Transverse colon (tissue), 4 donors: ENCODE results near the gene ARMH2. TPM values are rescaled to one million over a fixed set of nuclear protein-coding genes. Genes with fewer than 3 reads are reported as not detected.

Experiments used
- DNase-seq: peaks from one replicate; pipeline ENCODE4 v3.0.0-alpha.2; 2019
- H3K27ac ChIP-seq, 4 donors: fragments of 200-600 bp; sonication (generic); 2 replicates each; pipeline ENCODE4 v1.5.1; 2016 to 2018; ENCODE audit warnings: inconsistent platforms in 4 of 4
- H3K27me3 ChIP-seq: fragments of 200-600 bp; sonication (generic); 2 replicates; pipeline ENCODE4 v1.5.1; 2017; ENCODE audit warnings: inconsistent platforms
- H3K36me3 ChIP-seq, 4 donors: fragments of 200-600 bp; sonication (generic); 2 replicates each; pipeline ENCODE4 v1.5.1; 2017 to 2019; ENCODE audit warnings: inconsistent platforms in 4 of 4
- H3K4me1 ChIP-seq, 4 donors: fragments of 200-600 bp; sonication (generic); 2 replicates each; pipeline ENCODE4 v1.5.1; 2017 to 2020; ENCODE audit warnings: inconsistent platforms in 4 of 4
- H3K4me3 ChIP-seq, 4 donors: fragments of 200-600 bp; sonication (generic); 1 replicate in 1 of 4; 2 replicates in 3 of 4; pipeline versions ENCODE4 v1.5.1 to v1.6.1; 2017 to 2019; ENCODE audit warnings: inconsistent platforms in 4 of 4
- H3K9me3 ChIP-seq, 2 donors: fragments of 200-600 bp; sonication (generic); 2 replicates each; pipeline ENCODE4 v1.5.1; 2017 to 2019; ENCODE audit warnings: inconsistent platforms in 2 of 2
- EP300 ChIP-seq: sonication (generic); formaldehyde crosslinking; IDR thresholded peaks from one replicate; pipeline ENCODE4 v1.6.1; 2017; ENCODE audit warnings: antibody characterized with exemption, low read depth
- POLR2A ChIP-seq: fragments of 450-650 bp; IDR thresholded peaks from one replicate; pipeline ENCODE4 v1.6.1; 2016; ENCODE audit warnings: antibody characterized with exemption, mild to moderate bottlenecking, moderate library complexity
- POLR2AphosphoS5 ChIP-seq, 3 donors: sonication (generic); formaldehyde crosslinking; IDR thresholded peaks; one replicate each; pipeline ENCODE4 v1.6.1; 2016; ENCODE audit warnings: antibody characterized with exemption in 3 of 3
- WGBS, 2 donors: methylation state at CpG; one replicate each; pipeline ENCODE4 v1.1.5; 2018; ENCODE audit warnings: low coverage in 1 of 2; 5-methylcytosine and 5-hydroxymethylcytosine counted together
- in situ Hi-C, 4 donors: fragments of 200-750 bp; cut with MboI; loops; one replicate each; pipeline versions ENCODE4 v1.15.0 to v1.15.1; 2017; ENCODE audit warnings: low sequenced_read_pairs in 3 of 4, low pct_ligation_motif_present in 1 of 4, low pct_unique_long_range_greater_than_20kb in 1 of 4
- intact Hi-C: fragments of 100-400 bp; cut with DNase I; formaldehyde crosslinking; loops from one replicate; pipeline ENCODE4 v1.15.1; 2023; ENCODE audit warnings: low total_unique reads
- total RNA-seq, 4 donors: library from RNA; depleted of rRNA; stranded (reverse); fragments of >200 nt; gene quantifications; one replicate each; pipeline ENCODE4 v1.1.0, GENCODE V29; 2016
- TF ChIP-seq, protein P1 (sequence below), 5 experiments: fragments of 200-600 bp in 3 of 5; fragments of 450-650 bp in 2 of 5; sonication (generic) in 3 of 5; IDR thresholded peaks; 1 replicate in 2 of 5; 2 replicates in 3 of 5; pipeline ENCODE4 v1.5.1; 2016 to 2017; ENCODE audit warnings: antibody characterized with exemption in 5 of 5, inconsistent platforms in 3 of 5, mild to moderate bottlenecking in 2 of 5, moderate library complexity in 1 of 5

The ARMH2 gene
- total RNA-seq, 4 donors from 2014 or later: not detected

DNA sequence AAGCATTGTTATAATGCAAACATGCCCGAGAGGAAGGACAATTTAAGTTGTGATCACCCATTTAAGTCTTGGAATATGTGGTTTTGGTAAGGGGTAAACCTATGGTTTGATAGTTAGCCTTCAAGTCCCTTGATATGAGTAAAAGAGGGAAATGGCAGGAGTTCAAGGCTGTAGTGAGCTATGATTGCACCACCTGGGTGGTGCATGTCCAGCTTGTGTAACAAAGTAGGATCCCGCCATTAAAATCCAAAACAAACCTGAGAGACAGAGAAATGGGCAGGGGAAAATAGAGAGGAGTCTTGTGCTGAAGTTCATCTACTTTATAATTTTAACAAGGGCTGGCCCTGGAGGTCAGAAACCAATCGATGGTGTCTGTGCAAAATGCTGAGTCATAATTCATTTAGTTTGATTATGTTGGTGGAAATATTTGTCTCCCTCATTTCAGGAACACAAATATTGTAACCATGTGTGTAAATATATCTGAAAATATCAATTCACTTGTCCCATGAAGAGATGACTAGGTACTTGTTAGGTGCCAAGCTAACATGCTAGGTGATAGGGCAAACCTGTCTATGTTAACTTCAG lies 23.2 kb upstream of the ARMH2 start:
- TF ChIP-seq POLR2AphosphoS5 (IDR thresholded peaks at IDR 0.05): no peak
- TF ChIP-seq, protein P1, sequence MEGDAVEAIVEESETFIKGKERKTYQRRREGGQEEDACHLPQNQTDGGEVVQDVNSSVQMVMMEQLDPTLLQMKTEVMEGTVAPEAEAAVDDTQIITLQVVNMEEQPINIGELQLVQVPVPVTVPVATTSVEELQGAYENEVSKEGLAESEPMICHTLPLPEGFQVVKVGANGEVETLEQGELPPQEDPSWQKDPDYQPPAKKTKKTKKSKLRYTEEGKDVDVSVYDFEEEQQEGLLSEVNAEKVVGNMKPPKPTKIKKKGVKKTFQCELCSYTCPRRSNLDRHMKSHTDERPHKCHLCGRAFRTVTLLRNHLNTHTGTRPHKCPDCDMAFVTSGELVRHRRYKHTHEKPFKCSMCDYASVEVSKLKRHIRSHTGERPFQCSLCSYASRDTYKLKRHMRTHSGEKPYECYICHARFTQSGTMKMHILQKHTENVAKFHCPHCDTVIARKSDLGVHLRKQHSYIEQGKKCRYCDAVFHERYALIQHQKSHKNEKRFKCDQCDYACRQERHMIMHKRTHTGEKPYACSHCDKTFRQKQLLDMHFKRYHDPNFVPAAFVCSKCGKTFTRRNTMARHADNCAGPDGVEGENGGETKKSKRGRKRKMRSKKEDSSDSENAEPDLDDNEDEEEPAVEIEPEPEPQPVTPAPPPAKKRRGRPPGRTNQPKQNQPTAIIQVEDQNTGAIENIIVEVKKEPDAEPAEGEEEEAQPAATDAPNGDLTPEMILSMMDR (IDR thresholded peaks at IDR 0.05): no peak
- TF ChIP-seq POLR2A: no peak
- TF ChIP-seq EP300: no peak

DNA sequence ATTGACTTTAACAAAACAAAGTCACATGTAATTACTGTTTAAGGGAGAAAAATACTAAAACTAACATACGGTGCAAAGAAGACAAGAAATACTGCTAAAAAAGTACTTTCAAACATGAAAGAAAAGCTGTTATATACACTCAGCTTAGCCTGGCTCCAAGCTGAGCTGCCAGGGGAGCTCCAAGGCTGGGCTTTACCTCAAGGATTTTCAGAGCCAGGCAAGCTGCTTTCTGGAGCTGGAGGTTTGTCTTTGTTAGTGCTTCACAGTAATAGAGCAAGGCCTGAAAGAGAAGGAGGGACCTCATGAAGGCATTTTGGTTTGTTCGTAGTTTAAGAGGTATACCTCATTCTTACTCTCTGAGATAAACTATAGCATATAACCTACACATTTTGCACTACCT lies 19.6 kb upstream of the ARMH2 start:
- H3K36me3 ChIP-seq: no peaks in the 10 kb centered on the region
- no peak for DNase-seq
- intact Hi-C loops: no loop called here
- WGBS, 2 donors: 90% methylated on average over 2 of the region's 2 CpGs
- TF ChIP-seq EP300 (no peak), POLR2A (no peak)
- TF ChIP-seq, protein P1 (IDR thresholded peaks at IDR 0.05): no peak
- no peaks in the 10 kb centered on the region for H3K27me3 ChIP-seq
- in situ Hi-C loops: no loop called here
- H3K4me1 ChIP-seq: no peaks in the 10 kb centered on the region
- H3K4me3 ChIP-seq: no peak overlapping the region
- no peak overlapping the region for H3K27ac ChIP-seq
- H3K9me3 ChIP-seq: no peaks in the 10 kb centered on the region

More for the DNA sequence above, 23.2 kb upstream of the ARMH2 start:
- no peak overlapping the region for H3K4me3 ChIP-seq
- DNase-seq: no peak
- intact Hi-C loops (no loop called here), in situ Hi-C loops (no loop called here)
- no peak overlapping the region for H3K27ac ChIP-seq
- no peaks in the 10 kb centered on the region for H3K9me3 ChIP-seq
- H3K36me3 ChIP-seq: no peaks in the 10 kb centered on the region
- H3K27me3 ChIP-seq: no peaks in the 10 kb centered on the region
- H3K4me1 ChIP-seq: no peaks in the 10 kb centered on the region
- whole genome bisulfite sequencing, 2 donors: 87 to 97% methylated on average over 3 of the region's 3 CpGs

DNA sequence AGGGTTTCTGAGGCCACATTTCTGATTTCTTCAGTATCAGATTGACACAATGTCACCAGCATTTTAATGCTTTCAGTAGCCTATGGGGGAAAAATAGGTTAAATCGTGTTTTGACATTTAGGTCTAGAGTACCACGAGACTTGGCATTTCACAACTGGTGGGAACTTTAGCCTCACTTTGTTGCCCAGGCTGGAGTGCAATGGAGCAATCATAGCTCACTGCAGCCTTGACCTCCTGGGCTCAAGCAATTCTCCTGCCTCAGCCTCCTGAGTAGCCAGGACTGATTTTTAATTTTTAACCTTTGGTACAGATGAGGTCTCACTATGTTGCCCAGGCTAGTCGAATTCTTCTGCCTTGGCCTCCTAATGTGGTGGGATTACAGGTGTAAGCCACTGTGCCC lies 11.0 kb upstream of the ARMH2 start:
- no peaks in the 10 kb centered on the region for H3K27me3 ChIP-seq
- no peak for DNase-seq
- no peak overlapping the region for H3K4me3 ChIP-seq
- intact Hi-C loops: no loop called here
- no peaks in the 10 kb centered on the region for H3K4me1 ChIP-seq
- H3K9me3 ChIP-seq: no peaks in the 10 kb centered on the region
- no peak for TF ChIP-seq POLR2A
- no peak for TF ChIP-seq EP300
- TF ChIP-seq POLR2AphosphoS5 (IDR thresholded peaks at IDR 0.05): no peak
- TF ChIP-seq, protein P1 (IDR thresholded peaks at IDR 0.05): no peak
- 70 to 88% methylated on average over 2 to 3 of the region's 3 CpGs for WGBS, 2 donors
- in situ Hi-C loops: no loop called here
- no peak overlapping the region for H3K27ac ChIP-seq
- H3K36me3 ChIP-seq: no peaks in the 10 kb centered on the region

DNA sequence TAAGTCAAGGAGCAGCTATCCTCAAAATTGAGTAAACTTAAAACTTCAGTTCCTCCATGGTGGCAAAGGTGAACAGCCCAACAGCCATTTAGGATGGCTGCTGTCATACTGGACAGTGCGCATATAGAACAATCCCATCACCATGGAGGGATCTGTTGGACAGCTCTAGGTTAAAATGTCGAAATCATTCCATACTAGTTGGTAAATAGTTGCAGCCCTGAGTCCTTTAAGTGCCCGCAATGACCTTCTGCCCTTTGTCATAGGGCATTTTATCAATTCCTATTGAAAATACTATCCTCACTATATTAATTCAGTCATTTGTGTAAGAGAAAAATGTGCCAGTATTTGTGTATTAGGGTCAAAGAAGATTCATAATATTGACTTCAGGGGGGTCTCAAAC lies 8.9 kb upstream of the ARMH2 start:
- Histone ChIP-seq H3K4me3 (no peak overlapping the region), H3K27ac (no peak overlapping the region), H3K9me3 (no peaks in the 10 kb centered on the region), H3K4me1 (no peaks in the 10 kb centered on the region), H3K36me3 (no peaks in the 10 kb centered on the region), H3K27me3 (no peaks in the 10 kb centered on the region)
- TF ChIP-seq POLR2A (no peak), POLR2AphosphoS5 (IDR thresholded peaks at IDR 0.05) (no peak), EP300 (no peak)
- TF ChIP-seq, protein P1 (IDR thresholded peaks at IDR 0.05): no peak
- in situ Hi-C loops (no loop called here), intact Hi-C loops (no loop called here)
- 96 to 100% methylated on average over 2 to 3 of the region's 3 CpGs for WGBS, 2 donors
- DNase-seq: no peak
